HG03575 (cell line): Measurements from ENCODE around the gene RRM2.
"Not testable (repeated sequence)": the region's sequence is repeated elsewhere in the genome, so short reads cannot be mapped to it uniquely, and the experiment has no call there.

Experiments
- ATAC-seq: cut with Tn5 transposase; IDR thresholded peaks from one replicate; pipeline ENCODE4 v1.9.1; 2021; ENCODE audit not compliant: unreplicated experiment, insufficient number of reproducible peaks, low FRiP score; ENCODE audit errors: extremely low read depth

Gene RRM2

DNA sequence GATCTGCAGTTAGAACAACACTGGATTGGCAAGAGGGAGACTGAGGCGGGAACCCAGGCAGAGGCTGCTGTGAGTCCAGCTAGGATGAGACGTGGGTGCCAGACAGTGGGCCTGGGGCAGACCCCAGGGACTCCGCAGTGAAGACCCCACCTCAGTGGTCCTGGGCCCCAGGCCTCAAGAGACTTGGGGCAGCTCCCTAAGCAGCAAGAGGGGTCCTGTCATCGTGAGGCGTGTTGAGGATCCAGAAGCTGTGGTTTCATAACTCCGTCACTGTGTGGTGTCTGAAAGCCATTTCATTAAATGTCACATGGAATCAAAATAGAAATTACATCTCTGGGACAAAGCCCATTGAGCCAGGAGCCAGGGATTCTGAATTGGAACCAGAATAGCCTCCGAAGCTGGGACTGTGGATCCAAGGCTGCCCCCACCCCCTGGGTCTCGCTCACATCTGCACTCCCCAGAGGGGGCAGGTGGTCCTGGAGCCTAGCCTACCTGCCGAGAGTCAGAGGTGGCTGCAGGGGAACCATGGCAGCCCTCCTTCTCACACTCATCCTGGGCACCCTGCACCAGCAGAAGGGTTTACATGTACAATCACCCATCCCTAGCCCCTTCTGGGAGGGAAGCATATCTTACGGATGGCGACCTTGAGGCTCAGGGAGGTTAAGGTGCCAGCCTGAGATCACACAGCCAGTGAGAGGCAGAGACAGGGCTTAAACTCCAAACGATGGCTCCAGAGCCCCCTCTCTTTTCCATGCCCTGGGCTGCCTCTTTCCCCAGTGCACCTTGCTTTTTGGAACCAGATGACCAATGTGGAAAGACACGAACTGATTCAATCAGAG, 23.2 kb downstream of the RRM2 start:
- no peak for ATAC-seq

- no peak for ATAC-seq
These were observed 23.9 kb downstream of the RRM2 start for GRCh38 chr2:10146366-10147005.

DNA sequence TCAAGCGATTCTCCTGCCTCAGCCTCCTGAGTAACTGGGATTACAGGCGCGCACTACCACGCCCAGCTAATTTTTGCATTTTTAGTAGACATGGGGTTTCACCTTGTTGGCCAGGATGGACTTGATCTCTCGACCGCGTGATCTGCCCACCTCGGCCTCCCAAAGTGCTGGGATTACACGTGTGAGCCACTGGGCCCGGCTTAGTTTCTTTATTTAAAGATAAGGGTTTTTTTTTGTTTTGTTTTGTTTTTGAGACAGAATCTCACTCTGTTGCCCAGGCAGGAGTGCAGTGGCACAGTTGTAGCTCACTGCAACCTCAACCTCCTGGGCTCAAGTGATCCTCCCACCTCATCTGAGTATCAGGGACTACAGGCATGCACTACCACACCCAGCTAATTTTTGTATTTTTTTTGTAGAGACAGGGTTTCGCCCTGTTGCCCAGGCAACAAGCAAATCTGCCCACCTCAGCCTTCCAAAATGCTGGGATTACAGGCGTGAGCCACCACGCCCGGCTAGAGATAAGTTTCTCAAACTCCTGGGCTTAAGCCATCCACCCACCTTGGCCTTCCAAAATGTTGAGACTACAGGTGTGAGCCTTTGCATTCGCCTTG, 24.6 kb downstream of the RRM2 start:
- not testable (repeated sequence) for ATAC-seq

GRCh38 chr2:10148268-10148667, 25.7 kb downstream of the RRM2 start:
- no peak for ATAC-seq

DNA sequence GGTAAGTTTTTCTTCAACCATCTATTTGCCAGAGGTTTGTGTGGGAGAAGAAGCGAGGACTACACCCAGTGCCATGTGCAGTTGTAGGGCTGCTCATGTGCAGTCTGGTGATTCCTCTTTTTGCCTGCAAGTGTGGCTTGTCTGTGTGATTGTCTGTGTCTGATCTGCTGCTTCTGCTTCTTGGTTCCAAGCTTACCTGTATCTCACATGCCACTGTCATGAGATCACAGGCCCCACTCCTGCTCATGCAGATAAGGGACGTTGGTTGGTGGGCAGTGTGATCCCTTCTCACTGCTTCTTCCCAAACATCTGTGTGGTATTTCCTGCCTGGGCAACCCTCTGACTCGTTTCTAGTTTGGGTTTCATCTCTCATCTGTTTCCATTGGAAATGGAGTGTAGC, 27.1 kb downstream of the RRM2 start:
- ATAC-seq: no peak

- no peak for ATAC-seq
These were observed 27.9 kb downstream of the RRM2 start for GRCh38 chr2:10150436-10150835.

DNA sequence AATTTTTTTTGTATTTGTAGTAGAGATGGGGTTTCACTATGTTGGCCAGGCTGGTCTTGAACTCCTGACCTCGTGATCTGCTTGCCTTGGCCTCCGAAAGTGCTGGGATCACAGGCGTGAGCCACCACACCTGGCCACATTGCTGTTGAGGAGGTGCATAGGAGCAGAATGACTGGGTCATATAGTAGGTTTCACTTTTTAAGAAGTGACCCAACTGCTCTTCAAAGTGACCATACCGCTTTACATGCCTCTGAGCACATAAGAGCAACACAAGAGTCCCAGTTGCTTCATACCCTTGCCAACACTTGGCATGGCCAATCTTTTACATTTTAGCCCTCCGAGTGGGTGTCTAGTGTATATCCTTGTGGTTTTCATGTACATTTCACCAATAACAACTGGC, 28.9 kb downstream of the RRM2 start:
- ATAC-seq: no peak

DNA sequence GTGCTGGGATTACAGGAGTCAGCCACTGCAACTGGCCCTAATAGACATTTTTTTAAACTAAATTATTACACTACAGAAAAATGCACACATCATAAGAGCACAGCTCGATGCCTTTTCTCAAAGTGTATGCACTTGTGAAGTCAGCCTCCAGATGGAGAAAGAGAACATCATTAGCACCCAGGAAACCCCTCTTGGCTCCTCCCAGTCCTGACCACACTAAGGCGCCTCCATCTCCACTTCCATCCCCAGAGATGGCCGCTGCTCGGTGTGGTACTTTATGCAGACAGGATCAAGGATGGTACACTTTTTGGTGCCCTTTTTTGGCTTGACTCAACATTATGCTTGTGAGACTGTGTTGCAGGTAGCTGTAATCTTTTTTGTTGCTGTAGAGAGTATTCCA, 34.8 kb downstream of the RRM2 start:
- no peak for ATAC-seq

DNA sequence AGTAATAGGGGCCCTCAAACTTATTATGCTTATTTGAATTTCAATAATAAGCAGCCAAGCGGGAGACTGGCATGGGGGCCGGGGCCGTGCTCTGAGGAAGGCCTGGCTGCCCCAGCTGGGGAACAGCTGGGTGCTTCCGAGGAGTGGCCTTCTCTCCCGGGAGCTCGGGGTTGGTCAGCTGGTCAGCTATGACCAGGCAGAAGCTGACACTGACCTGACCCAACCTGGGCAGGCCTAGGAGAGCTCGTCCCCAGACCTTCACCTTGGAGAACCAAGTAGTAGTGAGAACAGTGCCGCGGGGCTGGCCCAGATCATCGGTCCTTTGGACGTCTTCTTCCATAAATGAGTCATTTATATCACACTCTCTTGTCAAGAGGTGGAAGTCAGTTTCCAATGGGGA, 36.1 kb downstream of the RRM2 start:
- ATAC-seq: no peak

- no peak for ATAC-seq
These were observed 36.5 kb downstream of the RRM2 start for GRCh38 chr2:10159086-10159485.

GRCh38 chr2:10159581-10160131, 37.1 kb downstream of the RRM2 start:
- no peak for ATAC-seq

GRCh38 chr2:10160203-10160955, 37.8 kb downstream of the RRM2 start:
- ATAC-seq: no peak

GRCh38 chr2:10161206-10161931, 38.8 kb downstream of the RRM2 start:
- ATAC-seq: no peak

DNA sequence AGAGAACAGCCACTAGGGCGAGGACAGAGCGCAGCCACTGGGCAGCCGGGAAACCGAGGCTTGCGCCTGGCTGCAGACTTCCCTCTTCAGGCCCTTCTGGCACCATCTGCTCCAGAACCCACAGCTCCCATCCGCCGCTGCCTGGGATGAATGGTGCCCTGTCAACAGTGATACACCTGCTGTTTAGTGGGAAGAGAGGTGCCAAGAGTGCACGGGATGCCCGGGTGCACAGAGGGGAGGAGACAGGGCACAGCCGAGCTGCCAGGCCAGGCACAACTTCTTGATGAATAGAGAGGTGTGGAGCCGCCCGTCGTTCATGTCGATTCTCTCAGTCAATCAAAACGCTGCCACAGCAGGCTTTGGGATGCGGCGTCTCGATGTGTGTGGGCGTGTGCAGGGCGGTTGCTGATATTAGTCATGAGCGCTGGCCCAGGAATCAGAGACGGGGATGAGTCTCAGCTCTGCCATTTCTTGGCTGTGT, 39.5 kb downstream of the RRM2 start:
- ATAC-seq: no peak

DNA sequence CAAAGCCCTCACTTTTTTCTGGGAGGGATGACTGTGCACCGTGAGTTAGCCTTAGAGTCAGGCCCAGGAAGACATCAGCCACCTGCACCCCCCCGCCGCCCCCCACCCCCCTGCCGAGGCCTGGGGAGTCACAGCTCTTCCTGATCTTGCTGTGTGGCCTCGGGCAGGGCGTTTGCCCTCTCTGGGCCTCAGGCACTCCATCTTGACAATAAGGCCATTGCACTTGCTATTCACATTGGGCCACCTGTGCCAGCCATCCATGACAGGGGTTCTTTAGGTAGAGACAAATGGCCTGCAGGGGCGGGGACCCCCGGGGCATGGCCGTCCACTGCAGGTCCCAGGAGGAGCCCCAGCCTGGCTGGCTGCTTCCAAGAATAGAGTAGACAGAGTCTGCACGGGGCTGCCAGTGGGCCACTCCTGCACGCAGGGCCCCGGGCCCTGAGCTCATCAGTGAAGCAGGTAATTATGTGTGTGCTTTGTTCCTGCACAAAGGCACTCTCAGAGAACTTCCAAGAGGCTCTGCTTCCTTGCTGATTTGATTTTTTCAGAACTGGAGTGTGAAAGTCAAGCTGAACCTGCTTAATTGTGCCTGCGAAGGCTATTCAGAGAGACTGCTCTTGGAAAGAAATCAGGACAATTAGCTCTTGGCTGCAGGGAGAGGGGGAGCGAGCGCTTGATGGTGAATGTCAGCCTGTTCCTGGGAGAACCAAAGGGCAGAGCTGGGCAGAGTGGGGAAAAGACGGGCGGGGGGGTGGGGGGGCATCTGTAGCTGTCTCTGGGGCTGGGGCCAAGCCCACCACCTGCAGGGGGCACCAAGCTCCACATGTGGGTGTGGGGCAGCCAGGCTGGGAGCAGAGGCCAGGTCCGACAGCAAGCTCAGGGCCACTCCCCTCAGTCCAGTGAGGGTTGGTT, 40.3 kb downstream of the RRM2 start:
- no peak for ATAC-seq

DNA sequence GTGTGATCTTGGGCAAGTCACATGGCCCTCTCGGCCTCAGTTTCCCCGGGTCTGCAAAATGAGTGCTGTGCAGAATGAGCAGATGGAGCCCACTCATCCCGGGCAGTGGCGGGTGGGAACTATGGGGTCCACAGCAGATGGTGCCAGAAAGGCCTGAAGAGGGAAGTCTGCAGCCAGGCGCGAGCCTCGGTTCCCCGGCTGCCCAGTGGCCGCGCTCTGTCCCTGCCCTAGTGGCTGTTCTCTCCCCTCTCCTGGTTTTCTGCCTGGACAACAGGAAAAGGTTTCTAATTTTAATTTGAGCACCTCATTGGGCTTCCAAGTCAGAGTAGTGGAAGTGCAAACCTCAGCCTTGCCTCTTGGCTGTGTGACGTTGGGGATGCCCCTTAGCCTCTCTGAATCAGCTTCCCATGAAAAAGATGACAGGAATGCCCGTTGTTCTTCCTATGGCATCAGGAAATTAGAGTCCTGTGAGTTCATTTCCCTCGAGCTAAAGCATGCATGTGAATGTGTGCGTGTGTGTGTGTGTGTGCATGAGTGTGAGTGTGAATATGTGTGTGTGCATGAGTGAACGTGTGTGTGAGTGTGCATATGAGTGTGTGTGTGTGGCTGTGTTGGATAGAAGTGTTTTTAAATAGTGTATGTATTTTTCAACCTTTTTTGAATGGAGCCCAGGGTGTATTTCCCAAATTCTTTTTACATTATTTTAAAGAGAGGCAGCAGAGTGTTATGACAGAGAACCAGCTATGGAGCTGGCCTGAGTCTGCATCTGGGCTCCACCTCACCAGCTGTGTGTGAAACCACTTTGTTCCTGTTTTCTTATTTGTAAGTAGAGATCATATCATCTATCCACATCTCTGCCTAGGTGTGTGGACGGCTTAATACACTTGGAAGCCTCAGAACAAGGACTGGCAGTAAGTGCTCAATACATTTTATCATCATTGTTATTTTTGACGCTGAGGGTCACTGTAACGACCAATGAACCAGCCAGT, 41.3 kb downstream of the RRM2 start:
- no peak for ATAC-seq
